Prostate gland (tissue), 2 donors: ENCODE measurements around the gene FOSL1.

ENCODE experiments used
- POLR2AphosphoS5 ChIP-seq: sonication (generic); formaldehyde crosslinking; IDR thresholded peaks from one replicate; pipeline ENCODE4 v1.6.1; 2017; ENCODE audit warnings: antibody characterized with exemption
- TF ChIP-seq, protein P1 (sequence below), 4 experiments: fragments of 200-600 bp in 2 of 4; fragments of 450-650 bp in 2 of 4; sonication (generic) in 2 of 4; IDR thresholded peaks; 1 replicate in 3 of 4; 2 replicates in 1 of 4; pipeline ENCODE4 v1.5.1; 2016 to 2019; ENCODE audit warnings: antibody characterized with exemption in 4 of 4, mild to moderate bottlenecking in 2 of 4, moderate library complexity in 2 of 4

DNA sequence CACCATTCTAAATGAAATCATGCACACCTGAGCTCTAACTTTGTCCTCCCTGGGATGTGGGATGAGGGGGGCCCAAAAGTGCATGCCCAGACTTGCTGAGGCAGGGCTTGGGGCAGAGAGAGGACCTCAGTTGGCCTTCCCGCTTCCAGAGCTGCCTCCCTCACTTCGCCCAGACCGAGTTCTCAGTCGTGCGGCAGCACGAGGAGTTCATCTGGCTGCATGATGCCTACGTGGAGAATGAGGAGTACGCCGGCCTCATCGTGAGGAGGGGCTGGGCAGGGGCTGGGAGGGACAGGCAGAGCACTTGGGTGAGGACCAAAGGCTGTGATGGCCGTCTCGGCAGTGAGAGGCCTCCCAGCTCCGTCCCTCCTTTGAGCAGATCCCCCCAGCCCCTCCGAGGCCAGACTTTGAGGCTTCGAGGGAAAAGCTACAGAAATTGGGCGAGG, 50.4 kb downstream of the FOSL1 start:
- TF ChIP-seq, protein P1, sequence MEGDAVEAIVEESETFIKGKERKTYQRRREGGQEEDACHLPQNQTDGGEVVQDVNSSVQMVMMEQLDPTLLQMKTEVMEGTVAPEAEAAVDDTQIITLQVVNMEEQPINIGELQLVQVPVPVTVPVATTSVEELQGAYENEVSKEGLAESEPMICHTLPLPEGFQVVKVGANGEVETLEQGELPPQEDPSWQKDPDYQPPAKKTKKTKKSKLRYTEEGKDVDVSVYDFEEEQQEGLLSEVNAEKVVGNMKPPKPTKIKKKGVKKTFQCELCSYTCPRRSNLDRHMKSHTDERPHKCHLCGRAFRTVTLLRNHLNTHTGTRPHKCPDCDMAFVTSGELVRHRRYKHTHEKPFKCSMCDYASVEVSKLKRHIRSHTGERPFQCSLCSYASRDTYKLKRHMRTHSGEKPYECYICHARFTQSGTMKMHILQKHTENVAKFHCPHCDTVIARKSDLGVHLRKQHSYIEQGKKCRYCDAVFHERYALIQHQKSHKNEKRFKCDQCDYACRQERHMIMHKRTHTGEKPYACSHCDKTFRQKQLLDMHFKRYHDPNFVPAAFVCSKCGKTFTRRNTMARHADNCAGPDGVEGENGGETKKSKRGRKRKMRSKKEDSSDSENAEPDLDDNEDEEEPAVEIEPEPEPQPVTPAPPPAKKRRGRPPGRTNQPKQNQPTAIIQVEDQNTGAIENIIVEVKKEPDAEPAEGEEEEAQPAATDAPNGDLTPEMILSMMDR (IDR thresholded peaks at IDR 0.05), result no peak
- no peak for TF ChIP-seq POLR2AphosphoS5
